Astrocyte (in vitro differentiated cells and primary cell): ENCODE data around the gene PRSS50.

Source experiments
- CTCF ChIP-seq: IDR thresholded peaks from 2 replicates; pipeline ENCODE4 v1.5.1; 2011; ENCODE audit warnings: low read depth, mild to moderate bottlenecking, inconsistent platforms, low read length, moderate library complexity; ENCODE audit not compliant: insufficient read depth
- EZH2 ChIP-seq: IDR thresholded peaks from 2 replicates; pipeline ENCODE4 v1.6.1; 2012; ENCODE audit warnings: mild to moderate bottlenecking, low read length, inconsistent platforms; ENCODE audit not compliant: insufficient read depth

GRCh38 chr3:46763178-46763577 lies 45.5 kb upstream of the PRSS50 start:
- TF ChIP-seq CTCF, result no peak
- no peak for TF ChIP-seq EZH2
